ENCODE results near the gene PRR12. TPM values are rescaled to one million over a fixed set of nuclear protein-coding genes. Genes with fewer than 3 reads are reported as not detected.
A peak's percentile ranks its signal among the peaks of the same experiment; 100 is the strongest.

PRR12 gene
- total RNA-seq, 2 experiments from 2014 or later: 41.7 to 42.2 TPM

DNA sequence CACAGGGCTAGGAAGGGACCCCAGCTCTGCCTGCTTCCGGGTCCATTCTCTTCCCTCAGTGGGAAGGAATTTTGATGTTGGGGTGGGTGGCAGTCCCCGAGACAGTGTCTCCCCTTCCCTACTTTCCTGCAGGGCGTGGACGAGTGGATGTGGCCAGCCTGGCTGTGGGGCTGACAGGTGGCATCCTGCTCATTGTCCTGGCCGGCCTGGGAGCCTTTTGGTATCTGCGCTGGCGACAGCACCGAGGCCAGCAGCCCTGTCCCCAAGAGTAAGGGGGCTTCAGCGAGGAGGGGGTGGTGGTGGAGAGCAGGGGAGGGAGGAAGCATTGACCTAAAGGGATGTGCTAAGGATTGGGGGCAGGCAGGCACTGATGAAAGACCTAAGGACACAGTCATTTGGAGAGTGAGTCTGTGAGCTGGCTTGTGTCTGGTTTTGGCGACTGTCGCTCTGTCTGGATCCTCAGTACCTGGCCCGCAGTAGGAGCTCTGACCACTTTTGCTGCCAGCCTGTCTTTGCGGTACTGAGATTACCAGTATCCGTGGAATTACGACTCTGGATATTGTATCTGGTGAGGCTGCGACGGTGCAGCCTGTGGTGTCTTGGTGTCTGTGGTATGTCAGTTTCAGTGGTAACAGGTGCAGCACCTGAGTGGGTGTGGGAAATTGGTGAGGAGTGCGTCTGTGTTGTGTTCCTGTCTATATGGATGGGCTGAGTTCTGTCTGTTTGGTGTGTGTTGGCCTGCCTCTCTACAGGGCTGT lies 2.4 kb upstream of the PRR12 start:
- peak overlapping the region; percentile 82 for H3K27ac Mint-ChIP-seq
- H3K4me3 ChIP-seq (ENCODE audit: low read length): no peak overlapping the region
- POLR2A ChIA-PET: interaction anchor here (0.7 to 6.2 kb wide), 4 partner anchors 8 to 88 kb away, joined by 3 to 86 read pairs (median 26); partner anchors contain the start of genes NOSIP, PRMT1, PRRG2 and SCAF1
- no peak for TF ChIP-seq CTCF (IDR thresholded peaks at IDR 0.05)
- H3K36me3 ChIP-seq (ENCODE audit: insufficient read depth, low read length): no peaks in the 10 kb centered on the region
- H3K4me1 Mint-ChIP-seq (ENCODE audit: low read depth): peaks cover 31% of the 10 kb centered on the region
- no peak overlapping the region for H3K27ac ChIP-seq (ENCODE audit: low read depth in 1 of 2, low read length in 2 of 2)
- no peaks in the 10 kb centered on the region for H3K9me3 Mint-ChIP-seq
- intact Hi-C loops (cut with DNase I, micrococcal nuclease): loop anchor here in 1 of 2 experiments (10.0 kb wide), 1 partner anchor 364 kb away; no protein-coding TSS in a partner anchor
- CTCF ChIA-PET: interaction anchor here (0.7 kb wide), 1 partner anchor 56 kb away, joined by 3 read pairs; no protein-coding TSS in a partner anchor
- peaks cover 30% of the 10 kb centered on the region for H3K36me3 Mint-ChIP-seq (ENCODE audit: low read depth)
- H3K4me3 Mint-ChIP-seq: peak overlapping the region; percentile 26
- H3K4me1 ChIP-seq (ENCODE audit: insufficient read depth, low read length): peaks cover 40% of the 10 kb centered on the region
- H3K27me3 Mint-ChIP-seq: no peaks in the 10 kb centered on the region
- H3K9me3 ChIP-seq (ENCODE audit: control insufficient read depth in 1 of 2, insufficient read depth in 1 of 2, low read length in 2 of 2): no peaks in the 10 kb centered on the region
- ATAC-seq (ENCODE audit: poor library complexity) (peak; percentile 27), DNase-seq (peak in 6 of 14 experiments; percentile 25 to 82 (median 50))
- H3K27me3 ChIP-seq (ENCODE audit: control insufficient read depth in 1 of 2, insufficient read depth in 2 of 2, low read length in 2 of 2): no peaks in the 10 kb centered on the region

- H3K36me3 ChIP-seq (ENCODE audit: insufficient read depth, low read length): peaks cover 10% of the 10 kb centered on the region
- H3K4me3 ChIP-seq (ENCODE audit: low read length): no peak overlapping the region
- ATAC-seq (ENCODE audit: poor library complexity) (no peak), DNase-seq (peak in 2 of 14 experiments; percentile 63 to 70)
- peaks cover 41% of the 10 kb centered on the region for H3K4me1 Mint-ChIP-seq (ENCODE audit: low read depth)
- H3K36me3 Mint-ChIP-seq (ENCODE audit: low read depth): peaks cover 39% of the 10 kb centered on the region
- ChIA-PET CTCF (interaction anchor here (0.7 to 1.7 kb wide), 3 partner anchors 19 to 91 kb away, joined by 3 to 5 read pairs (median 4); no protein-coding TSS in a partner anchor), POLR2A (interaction anchor here (0.6 to 6.2 kb wide), 25 partner anchors 9 to 474 kb away, joined by 3 to 86 read pairs (median 4); partner anchors contain the start of genes AKT1S1, AP2A1, BCL2L12 and FUZ)
- peaks cover 49% of the 10 kb centered on the region for H3K4me1 ChIP-seq (ENCODE audit: insufficient read depth, low read length)
- H3K27ac ChIP-seq (ENCODE audit: low read depth in 1 of 2, low read length in 2 of 2): peak overlapping the region; percentile 53 to 60
- peak overlapping the region; percentile 62 for H3K4me3 Mint-ChIP-seq
- no peaks in the 10 kb centered on the region for H3K9me3 ChIP-seq (ENCODE audit: control insufficient read depth in 1 of 2, insufficient read depth in 1 of 2, low read length in 2 of 2)
- intact Hi-C loops (cut with DNase I, micrococcal nuclease): loop anchor here in 1 of 2 experiments (10.0 kb wide), 1 partner anchor 365 kb away; no protein-coding TSS in a partner anchor
- peak overlapping the region; percentile 82 for H3K27ac Mint-ChIP-seq
- no peaks in the 10 kb centered on the region for H3K27me3 ChIP-seq (ENCODE audit: control insufficient read depth in 1 of 2, insufficient read depth in 2 of 2, low read length in 2 of 2)
- no peaks in the 10 kb centered on the region for H3K9me3 Mint-ChIP-seq
- no peak for TF ChIP-seq CTCF (IDR thresholded peaks at IDR 0.05)
- H3K27me3 Mint-ChIP-seq: no peaks in the 10 kb centered on the region
Measured at GRCh38 chr19:49589502-49589905, 1.5 kb upstream of the PRR12 start.

DNA sequence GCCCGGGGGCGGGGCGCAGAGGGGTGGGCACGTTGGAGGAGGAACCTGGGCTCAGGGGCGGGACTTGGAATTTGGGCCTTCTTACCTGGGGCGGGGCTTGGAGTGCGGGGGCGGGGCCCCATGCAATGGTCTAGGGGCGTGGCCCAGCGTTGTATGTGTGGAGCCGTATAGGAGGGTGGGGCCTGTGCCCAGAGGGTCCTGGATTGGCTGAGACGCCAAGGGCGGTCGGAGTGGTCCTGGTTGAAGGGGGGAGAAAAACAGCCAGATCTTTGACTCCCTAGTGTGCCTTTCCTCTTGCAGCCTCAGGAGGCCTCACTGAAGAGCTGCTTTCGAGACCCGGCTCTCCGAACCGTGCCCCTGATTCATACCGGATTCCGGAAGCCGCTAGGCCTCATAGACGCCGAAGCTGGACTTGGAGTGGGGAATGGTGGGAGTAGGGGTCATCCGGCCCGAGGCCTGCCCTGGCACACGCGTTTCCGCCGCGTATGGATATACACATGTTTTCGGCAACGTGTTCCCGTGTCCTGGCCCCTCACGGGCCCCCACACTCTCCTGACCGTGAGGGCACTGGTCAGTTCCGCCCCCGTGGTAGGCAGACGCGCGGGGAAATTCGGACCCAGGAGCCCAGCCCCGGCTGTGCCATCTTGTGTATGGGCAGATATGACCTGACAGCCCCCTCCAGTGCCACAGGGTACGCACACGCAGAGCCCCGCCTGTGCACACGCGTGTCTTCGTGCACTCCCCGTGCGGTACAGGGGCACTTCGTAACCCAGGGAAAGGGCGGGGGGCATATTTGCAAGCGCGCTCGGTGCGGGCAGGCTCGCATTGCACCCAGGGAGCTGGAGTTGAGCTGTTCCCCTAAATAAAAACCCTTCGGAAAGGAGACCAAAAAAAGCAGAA lies 661 bp upstream of the PRR12 start:
- Histone ChIP-seq H3K4me3 (ENCODE audit: low read length) (peak overlapping the region; percentile 96), H3K27ac (ENCODE audit: low read depth in 1 of 2, low read length in 2 of 2) (peak overlapping the region; percentile 77 to 91), H3K36me3 (ENCODE audit: insufficient read depth, low read length) (peaks cover 18% of the 10 kb centered on the region), H3K27me3 (ENCODE audit: control insufficient read depth in 1 of 2, insufficient read depth in 2 of 2, low read length in 2 of 2) (no peaks in the 10 kb centered on the region), H3K9me3 (ENCODE audit: control insufficient read depth in 1 of 2, insufficient read depth in 1 of 2, low read length in 2 of 2) (no peaks in the 10 kb centered on the region), H3K4me1 (ENCODE audit: insufficient read depth, low read length) (peaks cover 49% of the 10 kb centered on the region)
- ChIA-PET POLR2A (interaction anchor here (0.5 to 6.2 kb wide), 34 partner anchors 8 to 475 kb away, joined by 3 to 86 read pairs (median 4); partner anchors contain the start of genes AKT1S1, AP2A1, BCL2L12 and CD37), CTCF (interaction anchor here (0.9 to 1.7 kb wide), 4 partner anchors 10 to 90 kb away, joined by 3 to 5 read pairs (median 4); partner anchors contain the start of gene NOSIP)
- intact Hi-C loops (cut with DNase I, micrococcal nuclease): loop anchor here (1.0 to 2.0 kb wide), 2 partner anchors 52 to 74 kb away; partner anchors contain the start of genes BCL2L12 (in 1 of the 2), IRF3 (in 1 of the 2) and SCAF1 (in 1 of the 2)
- Mint-ChIP-seq H3K4me1 (ENCODE audit: low read depth) (peaks cover 41% of the 10 kb centered on the region), H3K4me3 (peak overlapping the region; percentile 82), H3K36me3 (ENCODE audit: low read depth) (peaks cover 43% of the 10 kb centered on the region), H3K27ac (peak overlapping the region; percentile 82), H3K27me3 (no peaks in the 10 kb centered on the region), H3K9me3 (no peaks in the 10 kb centered on the region)
- no peak for TF ChIP-seq CTCF (IDR thresholded peaks at IDR 0.05)
- DNase-seq: peak; percentile 87 to 99 (median 94)
- ATAC-seq (ENCODE audit: poor library complexity): peak; percentile 70
